NB4 (cell line): Measurements from ENCODE around the gene TPD52L1.
"Not testable (repeated sequence)": the region's sequence is repeated elsewhere in the genome, so short reads cannot be mapped to it uniquely, and the experiment has no call there.

Experiments used
- CTCF ChIP-seq: IDR thresholded peaks from one replicate; pipeline ENCODE4 v1.5.1; 2012; ENCODE audit warnings: low read depth, low read length
- MAX ChIP-seq: IDR thresholded peaks from 2 replicates; pipeline ENCODE4 v1.6.1; 2011; ENCODE audit warnings: low read depth, low read length
- MYC ChIP-seq: IDR thresholded peaks from 2 replicates; pipeline ENCODE4 v1.6.1; 2011; ENCODE audit warnings: low read depth, low read length
- POLR2A ChIP-seq: IDR thresholded peaks from 2 replicates; pipeline ENCODE4 v1.6.1; 2011; ENCODE audit warnings: mild to moderate bottlenecking; ENCODE audit not compliant: insufficient read length; ENCODE audit errors: extremely low read depth

DNA sequence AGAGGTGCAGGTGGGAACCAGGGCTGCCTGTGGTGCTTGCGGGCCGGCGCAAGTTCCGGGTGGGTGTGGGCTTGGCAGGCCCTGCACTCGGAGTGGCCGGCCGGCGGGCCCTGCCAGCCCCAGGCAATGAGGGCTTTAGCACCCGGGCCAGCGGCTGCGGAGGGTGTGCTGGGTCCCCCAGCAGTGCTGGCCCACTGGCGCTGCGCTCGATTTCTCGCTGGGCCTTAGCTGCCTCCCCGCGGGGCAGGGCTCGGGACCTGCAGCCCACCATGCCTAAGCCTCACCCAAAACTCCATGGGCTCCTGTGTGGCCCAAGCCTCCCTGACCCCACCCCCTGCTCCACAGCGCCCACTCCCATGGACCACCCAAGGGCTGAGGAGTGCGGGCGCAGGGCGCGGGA, 27.7 kb upstream of the TPD52L1 start:
- TF ChIP-seq POLR2A, CTCF, MYC, MAX: not testable (repeated sequence)
